Uterus (tissue), 4 donors: ENCODE data around the gene LDLR. TPM values are rescaled to one million over a fixed set of nuclear protein-coding genes. Genes with fewer than 3 reads are reported as not detected.
A peak's percentile ranks its signal among the peaks of the same experiment; 100 is the strongest.
"Not testable (repeated sequence)": the region's sequence is repeated elsewhere in the genome, so short reads cannot be mapped to it uniquely, and the experiment has no call there.

Experiments used
- DNase-seq, 2 donors: peaks; one replicate each; pipeline ENCODE4 v3.0.0-alpha.2; 2019 to 2020
- H3K27ac ChIP-seq, 2 donors: fragments of 200-600 bp; sonication (generic); 1 replicate in 1 of 2; 2 replicates in 1 of 2; pipeline ENCODE4 v1.5.1; 2016 to 2018
- H3K27me3 ChIP-seq, 2 donors: fragments of 200-600 bp; sonication (generic); one replicate each; pipeline ENCODE4 v1.5.1; 2018 to 2019; ENCODE audit warnings: control low read depth in 1 of 2
- H3K36me3 ChIP-seq, 2 donors: fragments of 200-600 bp; sonication (generic); one replicate each; pipeline ENCODE4 v1.5.1; 2019; ENCODE audit warnings: control low read depth in 1 of 2
- H3K4me1 ChIP-seq, 2 donors: fragments of 200-600 bp; sonication (generic); one replicate each; pipeline ENCODE4 v1.5.1; 2018 to 2019; ENCODE audit warnings: control low read depth in 1 of 2
- H3K4me3 ChIP-seq, 2 donors: fragments of 200-600 bp; sonication (generic); 1 replicate in 1 of 2; 2 replicates in 1 of 2; pipeline ENCODE4 v1.5.1; 2018 to 2019; ENCODE audit warnings: mild to moderate bottlenecking in 1 of 2
- H3K9me3 ChIP-seq, 2 donors: fragments of 200-600 bp; sonication (generic); one replicate each; pipeline ENCODE4 v1.5.1; 2019; ENCODE audit warnings: control low read depth in 1 of 2
- CTCF ChIP-seq, 4 experiments: fragments of 200-600 bp in 2 of 4; fragments of 450-650 bp in 2 of 4; sonication (generic) in 2 of 4; IDR thresholded peaks; one replicate each; pipeline ENCODE4 v1.5.1; 2016 to 2019; ENCODE audit warnings: antibody characterized with exemption in 4 of 4, mild to moderate bottlenecking in 2 of 4, moderate library complexity in 1 of 4
- POLR2A ChIP-seq, 2 donors: fragments of 450-650 bp; IDR thresholded peaks; one replicate each; pipeline ENCODE4 v1.6.1; 2016; ENCODE audit warnings: antibody characterized with exemption in 2 of 2, mild to moderate bottlenecking in 1 of 2, moderate library complexity in 1 of 2
- intact Hi-C: fragments of 100-400 bp; cut with DNase I; formaldehyde crosslinking; loops from one replicate; pipeline ENCODE4 v1.15.1; 2023; ENCODE audit warnings: low total_unique reads
- total RNA-seq, 4 donors: library from RNA; depleted of rRNA in 3 of 4; stranded (reverse); fragments of >200 nt in 3 of 4; gene quantifications; one replicate each; pipeline versions ENCODE4 v1.1.0 to v1.2.4, GENCODE V29; 2014 to 2023
- donor health status: DM: yes; HTN: yes; CAD: no.

LDLR gene
- total RNA-seq, 4 donors from 2014 or later: 7.9 to 55.3 (median 48.8) TPM

- H3K36me3 ChIP-seq: no peaks in the 10 kb centered on the region
- H3K4me3 ChIP-seq: no peak overlapping the region
- no peaks in the 10 kb centered on the region for H3K9me3 ChIP-seq
- no peak for TF ChIP-seq CTCF (IDR thresholded peaks at IDR 0.05)
- no peak for TF ChIP-seq POLR2A (IDR thresholded peaks at IDR 0.05)
- no peaks in the 10 kb centered on the region for H3K27me3 ChIP-seq
- H3K4me1 ChIP-seq: no peaks in the 10 kb centered on the region
- intact Hi-C loops: no loop called here
- peak overlapping the region; percentile 74 to 80 for H3K27ac ChIP-seq
- DNase-seq: no peak
These were observed 42.2 kb downstream of the LDLR start for GRCh38 chr19:11131471-11131870.

- Histone ChIP-seq H3K4me1 (peaks cover 12% of the 10 kb centered on the region in 2 donors), H3K4me3 (no peak overlapping the region), H3K9me3 (no peaks in the 10 kb centered on the region), H3K36me3 (no peaks in the 10 kb centered on the region), H3K27me3 (no peaks in the 10 kb centered on the region), H3K27ac (peak overlapping the region; percentile 95 to 99)
- TF ChIP-seq CTCF (IDR thresholded peaks at IDR 0.05) (no peak), POLR2A (IDR thresholded peaks at IDR 0.05) (no peak)
- intact Hi-C loops: loop anchor here (5.0 kb wide), 1 partner anchor 66 kb away; no protein-coding TSS in a partner anchor
- no peak for DNase-seq
These were observed 47.3 kb downstream of the LDLR start for GRCh38 chr19:11136400-11137101.

GRCh38 chr19:11137542-11138384 lies 48.5 kb downstream of the LDLR start:
- intact Hi-C loops: loop anchor here (5.0 kb wide), 1 partner anchor 65 kb away; no protein-coding TSS in a partner anchor
- DNase-seq: peak; percentile 91
- peaks cover 12 to 22% of the 10 kb centered on the region in 2 donors for H3K4me1 ChIP-seq

GRCh38 chr19:11138601-11139300 lies 49.5 kb downstream of the LDLR start:
- Histone ChIP-seq H3K27me3 (no peaks in the 10 kb centered on the region), H3K36me3 (no peaks in the 10 kb centered on the region), H3K27ac (peak overlapping the region; percentile 95 to 99), H3K9me3 (no peaks in the 10 kb centered on the region), H3K4me1 (peaks cover 12 to 30% of the 10 kb centered on the region in 2 donors), H3K4me3 (no peak overlapping the region)
- DNase-seq: peak; percentile 89
- intact Hi-C loops: loop anchor here (5.0 kb wide), 1 partner anchor 64 kb away; no protein-coding TSS in a partner anchor
- TF ChIP-seq CTCF (IDR thresholded peaks at IDR 0.05): peak in 1 of 4 experiments; percentile 18
- peak in 1 of 2 donors; percentile 31 for TF ChIP-seq POLR2A (IDR thresholded peaks at IDR 0.05)

More at GRCh38 chr19:11137542-11138384, 48.5 kb downstream of the LDLR start:
- H3K9me3 ChIP-seq: no peaks in the 10 kb centered on the region
- H3K36me3 ChIP-seq: no peaks in the 10 kb centered on the region
- no peaks in the 10 kb centered on the region for H3K27me3 ChIP-seq
- peak in 1 of 2 donors; percentile 29 for TF ChIP-seq POLR2A (IDR thresholded peaks at IDR 0.05)
- TF ChIP-seq CTCF (IDR thresholded peaks at IDR 0.05): peak; percentile 89 to 98 (median 90)
- H3K4me3 ChIP-seq: peak overlapping the region; percentile 1 to 30
- H3K27ac ChIP-seq: peak overlapping the region; percentile 95 to 99

GRCh38 chr19:11140023-11140538 lies 50.8 kb downstream of the LDLR start:
- intact Hi-C loops, DNase-seq, H3K36me3 ChIP-seq, H3K27me3 ChIP-seq, H3K4me3 ChIP-seq, H3K9me3 ChIP-seq: not testable (repeated sequence)
- Histone ChIP-seq H3K4me1 (peaks cover 12 to 34% of the 10 kb centered on the region in 2 donors), H3K27ac (peak overlapping the region; percentile 95 to 99)
